Stimulated activated CD4-positive, alpha-beta T cell treated with anti-CD3 and anti-CD28 coated beads, Interleukin-12 subunit alpha, Interleukin-12 subunit beta, amount 100 ng/mL, for 24 hours (primary cell): ENCODE measurements around the gene LRRC3.

Source experiments
- DNase-seq, 2 experiments: peaks; one replicate each; pipeline ENCODE4 v3.0.0-alpha.2; 2020; ENCODE audit warnings: low read depth in 2 of 2

LRRC3 gene

GRCh38 chr21:44511219-44511937, 56.1 kb downstream of the LRRC3 start:
- no peak for DNase-seq
